ENCODE measurements around the gene ZNF362.
A peak's percentile ranks its signal among the peaks of the same experiment; 100 is the strongest.

ZNF362 gene

GRCh38 chr1:33246171-33246570 is 10.1 kb upstream of the ZNF362 start:
- no peak for DNase-seq

- DNase-seq: no peak
These were observed 8.7 kb upstream of the ZNF362 start for GRCh38 chr1:33247545-33247944.

- no peak for DNase-seq
These were observed 8.0 kb upstream of the ZNF362 start for GRCh38 chr1:33248244-33248643.

GRCh38 chr1:33249422-33249821 is 6.9 kb upstream of the ZNF362 start:
- no peak for DNase-seq

GRCh38 chr1:33250217-33250616 is 6.1 kb upstream of the ZNF362 start:
- no peak for DNase-seq

- DNase-seq: no peak
These were observed 5.6 kb upstream of the ZNF362 start for GRCh38 chr1:33250724-33251123.

GRCh38 chr1:33254491-33254890 is 1.8 kb upstream of the ZNF362 start:
- no peak for DNase-seq

GRCh38 chr1:33255347-33256220 is 708 bp upstream of the ZNF362 start:
- DNase-seq: peak; percentile 60

- no peak for DNase-seq
These were observed 146 bp upstream of the ZNF362 start for GRCh38 chr1:33256221-33256470.

GRCh38 chr1:33257207-33257771 is 997 bp downstream of the ZNF362 start:
- DNase-seq: no peak

GRCh38 chr1:33257772-33258712 is 1.8 kb downstream of the ZNF362 start:
- no peak for DNase-seq

GRCh38 chr1:33258788-33259274 is 2.5 kb downstream of the ZNF362 start:
- DNase-seq: no peak

- DNase-seq: no peak
These were observed 3.6 kb downstream of the ZNF362 start for GRCh38 chr1:33259879-33260278.

GRCh38 chr1:33260439-33260838 is 4.1 kb downstream of the ZNF362 start:
- DNase-seq: no peak

GRCh38 chr1:33261344-33261743 is 5.1 kb downstream of the ZNF362 start:
- DNase-seq: no peak

- DNase-seq: no peak
These were observed 7.7 kb downstream of the ZNF362 start for GRCh38 chr1:33263890-33264504.

GRCh38 chr1:33265780-33266605 is 9.7 kb downstream of the ZNF362 start:
- DNase-seq: no peak

GRCh38 chr1:33266766-33267165 is 10.5 kb downstream of the ZNF362 start:
- no peak for DNase-seq

- DNase-seq: no peak
These were observed 11.3 kb downstream of the ZNF362 start for GRCh38 chr1:33267468-33268205.

GRCh38 chr1:33268457-33268856 is 12.2 kb downstream of the ZNF362 start:
- no peak for DNase-seq

GRCh38 chr1:33268927-33269610 is 12.8 kb downstream of the ZNF362 start:
- DNase-seq: no peak
